ENCODE measurements around the gene ITIH4. TPM values are rescaled to one million over a fixed set of nuclear protein-coding genes. Genes with fewer than 3 reads are reported as not detected.
A peak's percentile ranks its signal among the peaks of the same experiment; 100 is the strongest.

ITIH4 gene
- total and polyA plus RNA-seq, 2 of the 13 experiments (the other 11 are each of a cell fraction or from before 2014, with no cell fraction given): 2.7 to 5.3 TPM

- TF ChIP-seq ZBTB34 (CRISPR knock-in tag; IDR thresholded peaks at IDR 0.05): no peak
- no peak for TF ChIP-seq ZBTB39 (CRISPR knock-in tag; IDR thresholded peaks at IDR 0.05)
- no peak for TF ChIP-seq ZBTB2 (CRISPR knock-in tag; IDR thresholded peaks at IDR 0.05; ENCODE audit: low read depth)
- no peak for TF ChIP-seq ZNF124 (CRISPR knock-in tag; IDR thresholded peaks at IDR 0.05)
- no peak for TF ChIP-seq CENPT (CRISPR knock-in tag; IDR thresholded peaks at IDR 0.05; ENCODE audit: low read depth)
- no peak for TF ChIP-seq ZNF615 (CRISPR knock-in tag; IDR thresholded peaks at IDR 0.05; ENCODE audit: borderline replicate concordance)
These were observed 28.6 kb downstream of the ITIH4 start (continued) for GRCh38 chr3:52801839-52802238.

- 94% methylated on average over 7 of the region's 7 CpGs for WGBS (ENCODE audit: low lambda C conversion rate)
- BruUV-seq (replicated peaks): no TSS peak
- Histone ChIP-seq H3K9ac (ENCODE audit: insufficient read depth, low read depth, low read length) (no peak overlapping the region), H3K9me3 (ENCODE audit: low read length) (no peaks in the 10 kb centered on the region), H3K36me3 (replicated peaks in 1 of 2; ENCODE audit: control insufficient read depth in 1 of 2, insufficient read depth in 2 of 2, low read length in 2 of 2) (peaks cover 35 to 74% of the 10 kb centered on the region in 2 experiments), H3K27me3 (ENCODE audit: control insufficient read depth in 1 of 2, insufficient read depth in 2 of 2, low read length in 2 of 2) (no peaks in the 10 kb centered on the region), H4K20me1 (ENCODE audit: insufficient read depth, low read length) (no peaks in the 10 kb centered on the region), H2AFZ (ENCODE audit: low read length) (no peak overlapping the region), H3K79me2 (ENCODE audit: insufficient read depth, low read length) (peaks cover 4% of the 10 kb centered on the region), H3K4me2 (ENCODE audit: low read depth, low read length) (no peak overlapping the region), H3K27ac (ENCODE audit: extremely low read length, insufficient read depth, low read length) (no peak overlapping the region), H3K4me1 (ENCODE audit: insufficient read depth, low read length) (peaks cover 40% of the 10 kb centered on the region), H3K4me3 (replicated peaks in 1 of 3; ENCODE audit: insufficient read depth in 1 of 3, low read depth in 2 of 3, low read length in 3 of 3) (no peak overlapping the region)
- no peak for ATAC-seq
- no peak for FAIRE-seq
- intact Hi-C loops (cut with micrococcal nuclease; ENCODE audit: unreplicated experiment) (no loop called here), in situ Hi-C loops (cut with HindIII; ENCODE audit: extremely low pct_ligation_motif_present, low pct_unique_long_range_greater_than_20kb) (no loop called here)
- TF ChIP-seq MNT (IDR thresholded peaks at IDR 0.05): peak; percentile 100
- no peak for TF ChIP-seq PHF21A (CRISPR knock-in tag; IDR thresholded peaks at IDR 0.05)
- no peak for DNase-seq (ENCODE audit: low spot score)
- POLR2A ChIA-PET: interaction anchor here (1.0 to 10.9 kb wide), 4 partner anchors 9 to 21 kb away, joined by 3 to 466 read pairs (median 6); partner anchors contain the start of genes ITIH1 and NEK4
- CTCF ChIA-PET (ENCODE audit: low intra/inter-chr PET ratio, low total read pairs): interaction anchor here (2.2 kb wide), 1 partner anchor 57 kb away, joined by 29 read pairs; no protein-coding TSS in a partner anchor
These were observed 30.4 kb downstream of the ITIH4 start for GRCh38 chr3:52800079-52800478.

Data from HepG2 (cell line).